ENCODE measurements around the gene CENPQ. TPM values are rescaled to one million over a fixed set of nuclear protein-coding genes. Genes with fewer than 3 reads are reported as not detected.

CENPQ gene
- total and polyA plus RNA-seq, 2 of the 13 experiments (the other 11 are each of a cell fraction or from before 2014, with no cell fraction given) = 9.1 to 20.1 TPM

DNA sequence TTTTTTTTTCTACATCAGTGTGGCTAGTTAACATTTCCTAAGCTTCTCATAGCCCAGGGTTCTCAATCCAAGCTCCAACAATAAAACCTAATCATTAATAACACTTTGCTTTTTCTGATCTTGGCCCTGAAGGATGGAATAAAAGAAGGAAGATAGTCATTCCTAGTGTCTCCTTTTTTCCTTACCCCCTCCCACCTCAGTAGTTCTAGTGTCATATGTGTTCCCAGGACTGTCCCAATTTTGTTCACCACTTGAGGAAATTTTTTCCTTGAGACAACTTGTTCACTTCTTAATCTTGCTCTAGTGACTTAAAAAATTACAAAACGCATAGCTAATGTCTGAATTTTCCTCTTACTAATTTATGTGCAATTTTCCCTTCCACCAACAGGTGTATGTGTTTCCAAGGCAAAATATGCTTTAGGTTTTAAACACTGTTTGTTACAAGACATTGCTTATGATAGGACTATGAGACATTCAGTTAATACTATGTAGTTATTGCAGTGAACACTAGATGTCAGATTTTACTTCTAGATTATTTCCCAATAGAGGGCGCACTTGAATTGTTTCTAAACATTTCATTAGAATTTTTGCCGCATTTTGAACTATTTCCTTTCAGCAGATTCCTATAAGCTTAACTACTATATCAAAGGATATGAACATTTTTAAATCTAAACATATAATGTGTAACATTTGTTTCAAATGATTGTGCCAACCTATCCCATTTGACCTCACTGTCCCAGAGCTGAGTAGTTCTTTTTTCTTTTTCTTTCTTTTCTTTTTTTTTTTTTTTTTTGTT, 68.8 kb downstream of the CENPQ start (continued):
- TF ChIP-seq, protein P1, sequence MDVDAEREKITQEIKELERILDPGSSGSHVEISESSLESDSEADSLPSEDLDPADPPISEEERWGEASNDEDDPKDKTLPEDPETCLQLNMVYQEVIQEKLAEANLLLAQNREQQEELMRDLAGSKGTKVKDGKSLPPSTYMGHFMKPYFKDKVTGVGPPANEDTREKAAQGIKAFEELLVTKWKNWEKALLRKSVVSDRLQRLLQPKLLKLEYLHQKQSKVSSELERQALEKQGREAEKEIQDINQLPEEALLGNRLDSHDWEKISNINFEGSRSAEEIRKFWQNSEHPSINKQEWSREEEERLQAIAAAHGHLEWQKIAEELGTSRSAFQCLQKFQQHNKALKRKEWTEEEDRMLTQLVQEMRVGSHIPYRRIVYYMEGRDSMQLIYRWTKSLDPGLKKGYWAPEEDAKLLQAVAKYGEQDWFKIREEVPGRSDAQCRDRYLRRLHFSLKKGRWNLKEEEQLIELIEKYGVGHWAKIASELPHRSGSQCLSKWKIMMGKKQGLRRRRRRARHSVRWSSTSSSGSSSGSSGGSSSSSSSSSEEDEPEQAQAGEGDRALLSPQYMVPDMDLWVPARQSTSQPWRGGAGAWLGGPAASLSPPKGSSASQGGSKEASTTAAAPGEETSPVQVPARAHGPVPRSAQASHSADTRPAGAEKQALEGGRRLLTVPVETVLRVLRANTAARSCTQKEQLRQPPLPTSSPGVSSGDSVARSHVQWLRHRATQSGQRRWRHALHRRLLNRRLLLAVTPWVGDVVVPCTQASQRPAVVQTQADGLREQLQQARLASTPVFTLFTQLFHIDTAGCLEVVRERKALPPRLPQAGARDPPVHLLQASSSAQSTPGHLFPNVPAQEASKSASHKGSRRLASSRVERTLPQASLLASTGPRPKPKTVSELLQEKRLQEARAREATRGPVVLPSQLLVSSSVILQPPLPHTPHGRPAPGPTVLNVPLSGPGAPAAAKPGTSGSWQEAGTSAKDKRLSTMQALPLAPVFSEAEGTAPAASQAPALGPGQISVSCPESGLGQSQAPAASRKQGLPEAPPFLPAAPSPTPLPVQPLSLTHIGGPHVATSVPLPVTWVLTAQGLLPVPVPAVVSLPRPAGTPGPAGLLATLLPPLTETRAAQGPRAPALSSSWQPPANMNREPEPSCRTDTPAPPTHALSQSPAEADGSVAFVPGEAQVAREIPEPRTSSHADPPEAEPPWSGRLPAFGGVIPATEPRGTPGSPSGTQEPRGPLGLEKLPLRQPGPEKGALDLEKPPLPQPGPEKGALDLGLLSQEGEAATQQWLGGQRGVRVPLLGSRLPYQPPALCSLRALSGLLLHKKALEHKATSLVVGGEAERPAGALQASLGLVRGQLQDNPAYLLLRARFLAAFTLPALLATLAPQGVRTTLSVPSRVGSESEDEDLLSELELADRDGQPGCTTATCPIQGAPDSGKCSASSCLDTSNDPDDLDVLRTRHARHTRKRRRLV (CRISPR knock-in tag; IDR thresholded peaks at IDR 0.05) = no peak
- TF ChIP-seq THAP11 (CRISPR knock-in tag; IDR thresholded peaks at IDR 0.05) (peak; percentile 25; the same call in 1 of the 2 replicates), ZNF841 (CRISPR knock-in tag; IDR thresholded peaks at IDR 0.05; ENCODE audit: borderline replicate concordance) (no peak), HNRNPK (IDR thresholded peaks at IDR 0.05; ENCODE audit: low read depth, low read length, poor library complexity, severe bottlenecking) (no peak), AGO2 (optimal IDR thresholded peaks at IDR 0.05; ENCODE audit: low read depth, low read length) (no peak), MIER2 (CRISPR knock-in tag; IDR thresholded peaks at IDR 0.05) (no peak), ZNF337 (CRISPR knock-in tag; IDR thresholded peaks at IDR 0.05; ENCODE audit: borderline replicate concordance, low read depth) (no peak), PATZ1 (CRISPR knock-in tag; IDR thresholded peaks at IDR 0.05) (no peak), TAF15 (IDR thresholded peaks at IDR 0.05; ENCODE audit: low read depth, low read length, poor library complexity, severe bottlenecking) (no peak), TARDBP (CRISPR knock-in tag; IDR thresholded peaks at IDR 0.05) (no peak), ZNF839 (CRISPR knock-in tag; IDR thresholded peaks at IDR 0.05; ENCODE audit: borderline replicate concordance) (no peak), PHF8 (CRISPR knock-in tag; IDR thresholded peaks at IDR 0.05) (no peak), ZZZ3 (CRISPR knock-in tag; IDR thresholded peaks at IDR 0.05; ENCODE audit: borderline replicate concordance) (no peak), CREB1 (IDR thresholded peaks at IDR 0.05) (no peak), CREB1 (CRISPR knock-in tag; IDR thresholded peaks at IDR 0.05) (no peak; the same call in none of the 2 replicates), NAIF1 (CRISPR knock-in tag; IDR thresholded peaks at IDR 0.05; ENCODE audit: borderline replicate concordance) (no peak), ATAD3A (CRISPR knock-in tag; IDR thresholded peaks at IDR 0.05) (no peak), JUNB (CRISPR knock-in tag; IDR thresholded peaks at IDR 0.05; ENCODE audit: borderline replicate concordance) (no peak), U2AF1 (optimal IDR thresholded peaks at IDR 0.05; ENCODE audit: low read depth, low read length) (no peak), ZNF260 (CRISPR knock-in tag; IDR thresholded peaks at IDR 0.05; ENCODE audit: borderline replicate concordance, low read depth) (no peak), ZNF878 (CRISPR knock-in tag; IDR thresholded peaks at IDR 0.05) (0 out of 2 replicates have a peak, but pooled peaks have one; percentile 21), ELF1 (CRISPR knock-in tag; IDR thresholded peaks at IDR 0.05) (no peak)
- TF ChIP-seq, protein P2, sequence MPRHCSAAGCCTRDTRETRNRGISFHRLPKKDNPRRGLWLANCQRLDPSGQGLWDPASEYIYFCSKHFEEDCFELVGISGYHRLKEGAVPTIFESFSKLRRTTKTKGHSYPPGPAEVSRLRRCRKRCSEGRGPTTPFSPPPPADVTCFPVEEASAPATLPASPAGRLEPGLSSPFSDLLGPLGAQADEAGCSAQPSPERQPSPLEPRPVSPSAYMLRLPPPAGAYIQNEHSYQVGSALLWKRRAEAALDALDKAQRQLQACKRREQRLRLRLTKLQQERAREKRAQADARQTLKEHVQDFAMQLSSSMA (CRISPR knock-in tag; IDR thresholded peaks at IDR 0.05) = no peak
